ENCODE measurements around the gene CALCR.

- TF ChIP-seq HDGF (IDR thresholded peaks at IDR 0.05) = no peak
- TF ChIP-seq, protein P1, sequence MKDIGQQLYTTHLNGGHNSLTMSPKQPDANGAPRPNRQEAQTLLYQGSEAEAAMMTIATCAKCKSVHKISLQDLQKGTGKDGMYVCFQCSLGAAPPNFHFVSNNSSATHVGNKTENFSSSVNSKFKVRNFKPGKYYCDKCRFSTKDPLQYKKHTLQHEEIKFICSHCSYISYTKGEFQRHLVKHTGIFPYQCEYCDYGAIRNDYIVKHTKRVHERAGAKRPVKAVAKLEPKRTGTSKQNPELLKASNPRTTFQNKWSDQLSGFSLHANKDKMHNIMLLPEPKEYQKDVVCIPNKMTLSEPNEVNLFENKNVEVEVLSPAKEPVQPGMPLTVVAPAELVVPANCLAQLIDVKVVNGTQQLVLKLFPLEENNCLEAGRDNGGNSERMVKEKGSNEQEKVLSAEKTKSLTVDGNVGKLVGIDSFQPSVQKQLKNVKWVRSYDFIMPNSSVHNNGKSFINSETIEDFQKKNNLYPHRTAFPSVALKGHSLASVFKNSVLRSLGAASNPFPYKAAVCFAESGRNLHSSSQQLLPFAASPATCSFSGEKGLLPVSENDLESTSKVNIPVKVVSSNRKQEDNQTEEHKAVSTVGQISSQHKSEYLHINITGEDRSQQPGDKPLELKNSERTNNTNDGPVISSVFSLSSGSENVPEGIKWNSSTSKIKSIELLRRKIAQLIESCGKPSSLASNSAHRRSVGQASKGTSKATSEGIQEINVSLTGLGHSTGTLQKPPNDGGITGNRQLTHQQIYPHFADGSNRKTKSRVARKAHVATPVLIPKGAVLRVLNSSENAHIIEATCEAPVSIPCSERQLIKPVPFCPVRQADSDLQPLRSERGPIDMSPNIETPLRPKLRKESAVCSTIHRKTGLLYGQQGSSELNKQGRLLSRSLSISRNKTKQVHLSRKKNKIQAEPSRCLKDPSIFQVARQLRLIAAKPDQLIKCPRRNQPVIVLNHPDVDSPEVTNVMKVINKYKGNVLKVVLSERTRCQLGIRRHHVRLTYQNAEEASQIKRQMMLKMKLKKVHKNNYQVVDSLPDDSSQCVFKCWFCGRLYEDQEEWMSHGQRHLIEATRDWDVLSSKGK (CRISPR knock-in tag; IDR thresholded peaks at IDR 0.05) = no peak
- TF ChIP-seq, protein P2, sequence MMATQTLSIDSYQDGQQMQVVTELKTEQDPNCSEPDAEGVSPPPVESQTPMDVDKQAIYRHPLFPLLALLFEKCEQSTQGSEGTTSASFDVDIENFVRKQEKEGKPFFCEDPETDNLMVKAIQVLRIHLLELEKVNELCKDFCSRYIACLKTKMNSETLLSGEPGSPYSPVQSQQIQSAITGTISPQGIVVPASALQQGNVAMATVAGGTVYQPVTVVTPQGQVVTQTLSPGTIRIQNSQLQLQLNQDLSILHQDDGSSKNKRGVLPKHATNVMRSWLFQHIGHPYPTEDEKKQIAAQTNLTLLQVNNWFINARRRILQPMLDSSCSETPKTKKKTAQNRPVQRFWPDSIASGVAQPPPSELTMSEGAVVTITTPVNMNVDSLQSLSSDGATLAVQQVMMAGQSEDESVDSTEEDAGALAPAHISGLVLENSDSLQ (IDR thresholded peaks at IDR 0.05) = no peak
- TF ChIP-seq STAT6 (CRISPR knock-in tag; IDR thresholded peaks at IDR 0.05) = no peak
- TF ChIP-seq NR3C1 (CRISPR knock-in tag; IDR thresholded peaks at IDR 0.05) = no peak
- TF ChIP-seq CHD2 (IDR thresholded peaks at IDR 0.05; ENCODE audit: low read depth, low read length) = no peak
- no peak for TF ChIP-seq BRCA1 (IDR thresholded peaks at IDR 0.05)
- no peak for TF ChIP-seq BRCA1 (CRISPR knock-in tag; IDR thresholded peaks at IDR 0.05)
- no peak for TF ChIP-seq EHMT2 (IDR thresholded peaks at IDR 0.05)
- TF ChIP-seq, protein P3, sequence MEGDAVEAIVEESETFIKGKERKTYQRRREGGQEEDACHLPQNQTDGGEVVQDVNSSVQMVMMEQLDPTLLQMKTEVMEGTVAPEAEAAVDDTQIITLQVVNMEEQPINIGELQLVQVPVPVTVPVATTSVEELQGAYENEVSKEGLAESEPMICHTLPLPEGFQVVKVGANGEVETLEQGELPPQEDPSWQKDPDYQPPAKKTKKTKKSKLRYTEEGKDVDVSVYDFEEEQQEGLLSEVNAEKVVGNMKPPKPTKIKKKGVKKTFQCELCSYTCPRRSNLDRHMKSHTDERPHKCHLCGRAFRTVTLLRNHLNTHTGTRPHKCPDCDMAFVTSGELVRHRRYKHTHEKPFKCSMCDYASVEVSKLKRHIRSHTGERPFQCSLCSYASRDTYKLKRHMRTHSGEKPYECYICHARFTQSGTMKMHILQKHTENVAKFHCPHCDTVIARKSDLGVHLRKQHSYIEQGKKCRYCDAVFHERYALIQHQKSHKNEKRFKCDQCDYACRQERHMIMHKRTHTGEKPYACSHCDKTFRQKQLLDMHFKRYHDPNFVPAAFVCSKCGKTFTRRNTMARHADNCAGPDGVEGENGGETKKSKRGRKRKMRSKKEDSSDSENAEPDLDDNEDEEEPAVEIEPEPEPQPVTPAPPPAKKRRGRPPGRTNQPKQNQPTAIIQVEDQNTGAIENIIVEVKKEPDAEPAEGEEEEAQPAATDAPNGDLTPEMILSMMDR (IDR thresholded peaks at IDR 0.05 in 2 of 3, conservative IDR thresholded peaks at IDR 0.05 in 1 of 3; ENCODE audit: insufficient read depth in 2 of 3, low read depth in 1 of 3, low read length in 3 of 3) = peak; percentile 15 to 36 (median 20); a peak in 2 of 6 replicates
- TF ChIP-seq POLR2A (conservative IDR thresholded peaks at IDR 0.05) = no peak
- no peak for TF ChIP-seq TCF7L2 (IDR thresholded peaks at IDR 0.05; ENCODE audit: low read depth, low read length)
- TF ChIP-seq IRF2 (CRISPR knock-in tag; IDR thresholded peaks at IDR 0.05) = no peak
Measured at GRCh38 chr7:93461350-93461749, 113.2 kb downstream of the CALCR start.

Data from K562 (cell line).